Renal cortical epithelial cell (primary cell): ENCODE data around the gene SRPK2. TPM values are rescaled to one million over a fixed set of nuclear protein-coding genes. Genes with fewer than 3 reads are reported as not detected.

ENCODE experiments used
- DNase-seq: peaks from one replicate; pipeline ENCODE4 v3.0.0-alpha.2; 2011; ENCODE audit warnings: low read depth
- total RNA-seq: library from RNA; depleted of rRNA; stranded (reverse); fragments of >200 nt; gene quantifications from 2 replicates; pipeline ENCODE4 v1.2.3, GENCODE V29; 2014

The SRPK2 gene
- total RNA-seq, 1 donor from 2014 or later, result 79.5 TPM

DNA sequence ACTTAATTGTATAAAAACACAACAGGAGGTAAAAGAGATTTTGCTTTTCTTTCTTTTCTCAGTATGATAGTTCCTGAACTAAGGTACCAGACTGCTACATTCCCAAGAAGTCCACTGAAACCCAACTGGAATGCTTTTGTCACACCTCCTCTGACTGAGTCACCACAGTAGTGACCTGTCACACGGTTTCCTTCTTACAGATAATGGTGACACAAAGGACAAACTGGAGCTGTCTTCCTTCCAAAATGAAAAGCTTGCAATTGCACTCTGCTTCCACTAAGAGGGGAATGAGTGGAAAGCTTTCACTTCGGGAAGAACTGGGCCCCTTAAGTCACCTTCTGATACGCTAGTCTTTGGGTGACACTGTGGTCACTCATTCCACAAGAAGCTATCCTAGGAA, 252.5 kb downstream of the SRPK2 start:
- DNase-seq, result no peak

DNA sequence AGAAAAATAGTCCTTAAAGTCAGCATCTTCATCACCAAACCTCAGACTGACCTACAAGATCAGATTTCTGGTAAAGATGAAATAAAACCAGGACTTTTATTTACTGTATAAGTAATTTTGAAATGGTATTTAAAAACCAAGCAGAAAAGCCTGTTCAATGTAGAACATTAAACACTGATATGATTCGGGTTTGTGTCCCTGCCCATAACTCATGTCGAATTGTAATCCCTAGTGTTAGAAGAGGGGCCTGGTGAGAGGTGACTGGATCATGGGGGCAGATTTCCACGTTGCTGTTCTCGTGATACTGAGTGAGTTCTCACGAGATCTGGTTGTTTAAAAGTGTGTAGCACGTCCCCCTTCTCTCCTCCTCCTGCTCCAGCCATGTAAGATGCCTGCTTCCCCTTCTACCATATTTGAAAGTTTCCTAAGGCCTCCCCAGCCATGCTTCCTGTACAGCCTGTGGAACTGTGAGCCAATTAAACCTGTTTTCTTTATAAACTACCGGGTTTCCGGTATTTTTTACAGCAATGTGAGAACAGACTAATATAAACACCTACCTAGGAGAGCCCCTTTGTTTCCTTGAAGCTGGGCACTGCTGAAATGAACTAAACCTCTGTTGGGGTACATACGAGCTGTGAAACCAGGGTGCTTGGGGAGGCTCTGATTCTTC, 254.6 kb downstream of the SRPK2 start:
- no peak for DNase-seq

DNA sequence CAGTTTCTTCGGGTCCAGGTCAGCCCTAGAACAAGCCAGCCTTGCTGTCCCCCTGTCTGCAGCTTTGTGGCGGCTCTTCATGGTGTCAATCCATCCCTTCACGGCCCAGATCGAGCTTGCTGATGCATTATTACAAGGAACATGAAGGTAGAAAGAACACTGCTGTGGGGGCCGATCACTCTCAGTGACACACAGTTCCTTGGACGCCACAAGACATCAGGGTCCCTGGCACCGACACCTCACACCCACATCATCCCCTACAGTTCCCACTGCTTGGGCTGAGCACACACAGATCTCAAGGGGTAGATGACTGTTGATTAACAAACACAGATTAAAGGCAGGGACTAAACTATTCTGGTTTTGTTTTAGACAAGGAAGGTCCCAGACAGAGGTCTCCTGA, 255.4 kb downstream of the SRPK2 start:
- DNase-seq, result no peak

DNA sequence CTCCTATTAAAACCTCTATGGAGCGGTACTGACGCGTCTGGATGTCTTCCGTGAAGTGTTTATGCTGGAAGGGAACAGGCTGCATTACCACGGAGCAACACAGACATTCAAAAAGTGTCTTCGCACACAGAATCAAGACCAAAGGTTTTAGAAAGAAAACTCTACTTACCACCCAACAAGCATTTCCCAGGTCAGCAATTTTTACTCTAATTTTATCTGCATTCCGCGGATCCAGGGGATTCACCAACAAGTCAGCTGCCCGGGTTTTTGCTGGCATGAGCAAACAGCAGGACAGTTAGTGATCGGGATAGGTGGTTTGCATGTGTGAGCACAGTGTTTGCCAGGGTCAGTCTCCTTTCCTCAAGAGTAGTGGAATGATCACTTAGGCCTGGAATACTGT, 255.9 kb downstream of the SRPK2 start:
- no peak for DNase-seq

DNA sequence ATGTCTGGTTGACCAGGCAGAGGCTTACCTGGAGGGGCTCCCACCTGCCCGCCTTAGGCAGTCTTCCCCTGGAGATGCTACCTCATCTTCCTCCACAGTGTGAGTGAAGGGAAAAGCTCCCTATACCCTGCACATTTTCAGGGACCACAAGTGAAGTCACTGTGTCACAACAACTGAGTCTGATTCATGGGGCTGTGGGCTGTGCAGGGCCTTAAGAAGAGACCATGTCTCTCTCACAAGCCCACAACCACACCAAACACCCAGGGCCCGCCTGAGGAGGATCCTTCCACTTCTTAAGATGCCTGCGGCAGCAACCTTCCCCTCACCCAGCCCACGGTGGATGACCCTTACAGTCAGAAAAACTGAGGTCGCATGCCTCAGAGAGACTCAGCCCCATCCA, 256.4 kb downstream of the SRPK2 start:
- DNase-seq, result no peak

DNA sequence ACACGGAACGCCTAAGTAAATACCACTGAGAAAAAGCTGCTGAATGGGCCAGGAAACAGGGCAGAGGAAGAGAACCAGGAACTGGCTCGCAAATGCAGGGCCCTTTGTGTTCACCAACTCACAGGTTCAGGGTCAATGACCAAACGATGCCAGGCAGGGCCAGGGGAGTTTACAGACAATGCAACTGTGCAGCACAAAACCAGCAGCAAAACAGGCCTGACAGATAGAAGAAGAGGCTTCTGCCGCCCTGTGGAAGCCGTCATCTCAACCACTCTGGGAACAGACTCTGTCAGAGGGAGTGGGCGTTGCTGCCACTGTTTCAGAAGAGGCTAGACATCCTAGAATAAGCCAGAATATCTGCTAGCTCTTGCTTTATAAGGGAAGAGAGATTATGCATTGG, 256.8 kb downstream of the SRPK2 start:
- DNase-seq, result peak; percentile 66

DNA sequence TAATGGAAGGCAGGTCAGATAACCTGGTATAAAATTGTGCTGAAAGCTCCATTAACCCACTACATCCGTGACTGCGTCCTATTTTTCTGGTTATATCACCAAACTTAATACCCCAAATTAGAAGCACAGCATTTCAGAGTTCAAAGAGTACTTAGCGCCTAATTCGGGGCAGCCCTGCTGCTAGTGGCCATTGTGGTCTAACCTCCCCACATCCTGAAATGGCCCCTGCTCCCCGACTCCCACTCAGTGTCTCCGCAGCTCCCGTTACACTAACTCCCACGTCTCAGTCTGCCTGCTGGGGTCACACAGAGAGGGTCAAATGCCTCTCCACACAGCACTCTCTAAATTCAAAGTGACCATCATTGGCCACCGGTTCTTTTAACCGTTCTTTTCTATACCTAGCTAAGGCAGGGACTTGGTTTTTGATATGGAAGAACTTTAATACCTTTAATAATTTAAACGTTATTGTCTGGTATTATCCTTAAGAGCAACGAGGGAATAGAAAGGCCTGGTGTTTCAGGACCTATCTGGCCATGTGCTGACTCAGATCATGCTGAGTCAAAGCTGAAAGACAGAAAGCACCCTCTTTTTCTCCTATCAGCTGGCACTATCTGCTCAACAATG, 257.6 kb downstream of the SRPK2 start:
- DNase-seq, result peak; percentile 41

DNA sequence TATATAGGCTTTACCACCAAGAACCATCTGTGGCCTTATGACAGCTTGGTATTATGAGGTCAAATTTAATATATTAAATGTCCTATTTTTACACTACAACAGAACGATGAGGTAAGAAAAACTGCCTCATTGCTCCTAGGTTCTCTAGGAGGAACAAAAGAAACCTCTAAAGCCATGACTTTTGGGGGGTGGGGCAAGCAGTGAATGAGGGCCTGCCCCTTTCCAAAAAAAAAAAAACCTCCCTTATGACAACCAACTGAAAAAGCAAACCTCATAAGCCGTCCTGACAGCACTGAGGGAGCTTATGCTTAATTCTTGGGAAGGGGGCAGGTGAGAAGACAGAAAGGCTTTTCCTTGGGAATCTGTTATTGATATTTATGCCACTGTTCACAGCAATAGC, 258.1 kb downstream of the SRPK2 start:
- no peak for DNase-seq

DNA sequence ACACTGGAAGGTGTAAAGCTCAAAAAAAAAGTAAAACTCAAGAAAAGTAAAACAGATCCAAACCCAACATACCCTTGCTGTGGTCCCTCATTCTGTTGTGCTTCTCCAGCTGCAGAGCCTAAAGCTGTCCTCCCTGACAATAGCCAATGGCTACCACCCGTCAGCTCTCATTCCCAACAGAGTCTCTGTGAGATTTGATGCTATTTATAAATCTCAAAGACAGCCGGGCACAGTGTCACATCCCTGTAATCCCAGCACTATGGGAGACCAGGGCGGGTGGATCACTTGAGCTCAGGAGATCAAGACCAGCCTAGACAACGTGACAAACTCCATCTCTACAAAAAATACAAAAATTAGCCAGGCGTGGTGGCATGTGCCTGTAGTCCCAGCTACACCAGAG, 258.7 kb downstream of the SRPK2 start:
- DNase-seq, result no peak

DNA sequence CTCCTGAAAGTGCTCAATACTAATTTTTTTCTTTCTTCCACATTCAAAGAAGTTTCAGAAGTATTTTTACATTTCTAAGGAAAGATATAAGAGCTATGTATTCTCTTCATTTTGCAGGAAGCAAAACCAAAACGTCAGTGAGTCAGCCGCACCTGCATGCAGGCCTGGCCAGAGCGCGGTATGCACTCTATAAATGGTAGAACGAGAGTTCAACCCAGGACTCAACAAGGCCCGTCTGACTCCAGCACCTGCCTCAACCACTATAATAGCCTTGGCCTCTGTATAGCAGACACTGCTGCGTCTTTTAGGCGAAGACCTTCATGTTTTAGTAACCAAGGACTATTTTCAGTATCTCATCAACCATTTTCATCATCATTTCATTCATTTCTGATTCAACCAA, 261.5 kb downstream of the SRPK2 start:
- DNase-seq, result no peak

DNA sequence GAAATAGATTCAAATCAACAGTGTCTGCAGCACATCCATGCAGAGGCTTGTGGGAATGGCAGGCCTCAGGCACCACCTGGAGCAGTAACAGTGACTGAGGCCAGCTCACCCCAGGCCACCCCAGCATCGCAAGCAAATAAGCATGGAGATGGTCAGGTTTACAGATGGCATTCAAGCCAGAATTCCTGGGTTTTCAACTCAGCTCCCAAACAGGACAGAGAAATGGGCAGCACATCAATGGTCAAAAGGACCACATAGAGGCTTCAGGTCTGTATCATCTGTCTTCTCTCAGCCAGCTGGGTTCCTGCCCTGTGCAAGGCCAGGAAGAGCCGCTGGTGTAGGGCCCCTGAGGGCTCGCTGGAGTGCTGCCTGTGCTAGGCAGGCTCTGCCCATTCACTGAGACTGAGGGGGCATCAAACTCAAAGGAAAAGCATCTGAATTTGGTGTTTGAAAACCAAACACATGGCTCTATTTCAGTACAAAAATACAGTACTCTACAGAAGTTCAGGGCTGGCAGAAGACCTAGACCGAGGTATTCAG, 262.2 kb downstream of the SRPK2 start:
- no peak for DNase-seq

DNA sequence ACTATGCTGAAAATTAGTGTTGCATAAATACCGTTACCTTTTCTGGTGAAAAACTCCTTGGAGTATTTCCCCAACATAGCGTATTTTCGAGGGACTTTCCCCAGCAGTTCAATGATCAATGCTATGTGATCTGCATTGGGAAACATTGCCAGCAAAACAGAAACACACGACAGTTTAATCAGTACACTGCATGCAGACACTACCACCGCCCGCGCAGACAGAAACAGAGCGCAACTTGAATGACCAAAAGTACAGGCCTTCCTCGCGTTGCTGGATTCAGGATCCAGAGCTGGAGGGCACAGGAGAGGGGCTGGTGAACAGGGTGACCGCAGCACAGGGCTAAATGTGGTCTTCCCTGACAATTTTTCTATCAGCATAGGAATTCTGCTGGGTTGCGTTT, 263.0 kb downstream of the SRPK2 start:
- DNase-seq, result no peak

DNA sequence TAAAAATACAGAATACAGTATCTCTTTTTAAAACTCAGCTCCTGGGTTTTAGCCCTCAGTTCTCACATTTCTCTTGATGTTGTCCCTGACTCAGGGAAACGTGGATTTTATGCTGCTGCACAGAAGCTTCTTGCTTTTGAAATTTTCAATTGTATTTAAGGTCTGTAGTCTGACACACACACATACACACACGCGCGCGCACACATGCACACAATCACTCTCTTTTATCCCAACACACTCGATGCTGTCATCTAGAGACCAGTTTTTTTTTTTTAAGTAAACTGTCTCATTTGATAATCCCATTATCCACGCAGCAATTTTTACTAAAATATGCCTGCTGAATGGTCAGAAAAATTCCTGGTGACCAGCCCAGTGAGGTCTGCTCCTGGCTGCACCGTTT, 266.1 kb downstream of the SRPK2 start:
- no peak for DNase-seq

DNA sequence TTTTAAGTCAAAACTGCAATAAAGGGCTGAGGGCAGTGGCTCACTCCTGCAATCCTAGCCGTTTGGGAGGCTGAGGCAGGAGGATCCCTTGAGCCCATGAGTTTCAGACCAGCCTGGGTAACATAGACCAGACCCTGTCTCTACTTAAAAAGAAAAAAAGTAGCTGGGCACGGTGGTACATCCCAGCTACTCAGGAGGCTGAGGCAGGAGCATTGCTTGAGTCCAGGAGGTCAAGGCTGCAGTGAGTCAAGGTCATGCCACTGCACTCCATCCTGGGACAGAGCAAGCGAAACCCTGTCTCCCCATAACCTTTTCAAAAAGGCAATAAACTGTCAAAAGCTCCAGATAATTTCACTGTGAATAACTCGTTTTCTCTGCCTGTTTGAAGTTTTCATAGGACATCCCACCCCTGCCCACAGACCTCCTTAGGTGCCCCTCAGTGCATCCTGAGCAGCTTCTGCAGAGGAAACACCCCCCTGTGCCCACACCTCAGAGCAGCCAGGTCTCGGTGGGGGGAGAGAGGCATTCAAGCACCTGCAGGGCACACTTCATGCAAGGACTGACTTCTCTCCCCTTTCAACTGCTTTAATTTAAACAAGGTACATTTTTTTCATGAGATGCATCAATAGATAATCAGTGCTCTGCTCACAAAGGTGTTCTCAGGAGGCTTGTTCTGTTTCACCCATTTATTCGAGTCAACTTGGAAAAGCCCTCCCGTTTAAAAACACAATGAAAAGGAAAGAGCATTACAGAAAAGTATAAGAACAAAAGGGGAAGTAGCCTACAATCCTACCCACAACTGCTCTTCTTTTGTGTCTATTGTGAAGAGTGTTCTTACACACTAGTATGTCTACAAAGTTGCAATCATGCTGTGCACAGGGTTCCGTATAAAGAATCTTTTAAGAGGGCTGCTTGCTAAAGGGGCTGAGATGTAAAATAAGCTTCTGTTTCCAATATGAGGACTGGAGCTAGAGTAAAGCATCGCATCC, 269.8 kb downstream of the SRPK2 start:
- no peak for DNase-seq

DNA sequence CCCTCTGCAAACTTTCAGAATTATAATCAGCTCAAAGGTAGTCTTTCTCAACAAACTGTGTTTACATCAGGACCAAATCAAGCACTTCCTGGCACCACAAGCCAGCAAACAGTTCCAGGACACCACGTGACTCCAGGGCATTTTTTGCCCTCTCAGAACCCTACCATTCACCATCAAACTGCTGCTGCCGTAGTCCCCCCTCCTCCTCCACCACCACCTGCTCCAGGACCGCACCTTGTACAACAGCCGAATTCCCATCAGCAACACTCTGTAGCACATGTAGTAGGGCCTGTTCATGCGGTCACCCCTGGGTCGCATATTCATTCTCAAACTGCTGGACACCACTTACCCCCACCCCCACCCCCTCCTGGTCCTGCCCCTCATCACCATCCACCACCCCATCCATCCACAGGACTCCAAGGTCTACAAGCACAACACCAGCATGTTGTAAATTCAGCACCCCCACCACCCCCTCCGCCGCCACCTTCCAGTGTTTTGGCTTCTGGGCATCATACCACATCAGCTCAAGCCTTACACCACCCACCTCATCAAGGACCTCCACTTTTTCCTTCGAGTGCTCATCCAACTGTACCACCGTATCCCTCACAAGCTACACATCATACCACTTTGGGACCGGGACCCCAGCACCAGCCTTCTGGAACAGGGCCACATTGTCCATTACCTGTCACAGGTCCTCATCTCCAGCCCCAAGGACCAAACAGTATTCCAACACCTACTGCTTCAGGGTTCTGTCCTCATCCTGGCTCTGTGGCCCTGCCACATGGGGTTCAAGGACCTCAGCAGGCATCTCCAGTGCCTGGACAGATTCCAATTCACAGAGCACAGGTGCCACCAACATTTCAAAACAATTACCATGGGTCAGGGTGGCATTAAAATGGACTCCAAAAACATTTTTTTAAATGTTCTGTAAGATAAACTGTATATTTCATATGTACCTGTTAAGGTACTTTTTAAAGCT, 276.0 kb downstream of the SRPK2 start:
- no peak for DNase-seq

DNA sequence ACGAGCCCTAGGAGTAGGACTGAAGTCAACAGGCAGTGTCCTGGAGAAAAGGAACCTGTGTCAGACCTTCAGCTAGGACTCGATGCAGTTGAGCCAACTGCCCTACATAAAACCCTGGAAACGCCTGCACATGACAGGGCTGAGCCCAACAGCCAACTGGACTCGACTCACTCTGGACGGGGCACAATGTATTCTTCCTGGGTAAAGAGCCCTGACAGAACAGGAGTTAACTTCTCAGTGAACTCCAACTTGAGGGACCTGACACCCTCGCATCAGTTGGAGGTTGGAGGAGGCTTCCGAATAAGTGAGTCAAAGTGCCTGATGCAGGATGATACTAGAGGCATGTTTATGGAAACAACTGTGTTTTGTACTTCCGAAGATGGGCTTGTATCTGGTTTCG, 281.3 kb downstream of the SRPK2 start:
- no peak for DNase-seq

DNA sequence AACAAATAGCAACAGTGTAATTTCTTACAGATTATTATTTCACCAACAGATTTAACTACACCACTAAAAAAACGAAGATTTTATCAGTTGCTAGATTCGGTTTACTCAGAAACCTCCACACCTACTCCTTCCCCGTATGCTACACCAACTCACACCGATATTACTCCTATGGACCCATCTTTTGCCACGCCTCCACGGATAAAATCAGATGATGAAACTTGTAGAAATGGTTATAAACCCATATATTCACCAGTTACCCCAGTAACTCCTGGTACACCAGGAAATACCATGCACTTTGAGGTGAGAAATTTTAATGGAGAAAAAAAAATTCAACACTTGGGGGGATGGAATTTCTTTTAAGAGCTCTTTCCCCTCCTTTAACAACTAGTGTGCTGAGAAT, 282.2 kb downstream of the SRPK2 start:
- no peak for DNase-seq

DNA sequence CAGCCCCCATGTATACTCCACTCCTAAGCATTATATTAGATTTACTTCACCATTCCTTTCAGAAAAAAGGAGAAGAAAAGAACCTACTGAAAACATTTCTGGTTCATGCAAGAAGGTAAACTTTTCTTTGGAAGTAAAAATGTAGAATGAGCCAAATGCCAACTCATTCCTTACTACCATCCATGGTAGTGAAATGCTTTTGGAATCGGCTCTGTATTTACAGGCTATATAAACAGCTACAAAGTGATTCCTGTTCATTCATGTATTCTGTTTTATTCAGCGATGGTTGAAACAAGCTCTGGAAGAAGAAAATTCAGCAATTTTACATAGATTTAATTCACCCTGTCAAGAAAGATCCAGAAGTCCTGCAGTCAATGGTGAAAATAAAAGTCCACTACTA, 283.1 kb downstream of the SRPK2 start:
- no peak for DNase-seq

DNA sequence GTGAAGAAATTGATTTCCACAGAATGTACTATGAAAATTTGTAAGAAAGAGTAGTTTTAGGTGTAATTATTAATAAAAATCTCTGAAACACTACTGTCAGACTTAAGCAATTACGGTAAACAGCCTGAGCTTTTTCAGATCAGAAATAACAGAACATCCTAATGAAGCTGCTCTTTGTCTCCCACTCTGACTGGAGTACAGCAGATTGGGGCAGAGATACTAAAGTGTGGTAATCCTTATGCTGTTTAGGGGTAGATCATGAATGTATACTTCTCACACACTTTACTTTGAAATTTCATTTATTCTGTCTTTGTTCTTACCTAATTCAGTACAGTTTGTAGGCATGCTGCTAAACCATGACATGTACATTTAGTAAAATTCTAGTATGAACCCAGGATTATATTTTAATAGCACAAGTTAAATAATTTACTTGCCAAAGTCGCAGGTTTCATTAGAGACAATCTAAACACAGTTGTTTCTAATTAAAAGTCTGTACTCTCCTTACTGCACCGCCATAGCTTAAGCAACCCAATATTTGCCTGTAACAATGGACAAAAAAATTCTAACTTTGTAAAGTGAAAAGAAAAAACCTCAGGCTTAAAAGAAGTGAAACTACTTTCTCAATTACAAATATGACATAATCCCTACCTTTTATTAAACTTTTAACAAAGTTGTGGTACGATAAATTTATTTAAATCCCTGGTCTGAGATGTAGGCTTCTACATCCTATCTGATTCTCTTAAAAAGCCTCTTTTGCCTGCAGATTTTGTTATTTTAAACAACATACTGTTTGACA, 286.0 kb downstream of the SRPK2 start:
- DNase-seq, result no peak

DNA sequence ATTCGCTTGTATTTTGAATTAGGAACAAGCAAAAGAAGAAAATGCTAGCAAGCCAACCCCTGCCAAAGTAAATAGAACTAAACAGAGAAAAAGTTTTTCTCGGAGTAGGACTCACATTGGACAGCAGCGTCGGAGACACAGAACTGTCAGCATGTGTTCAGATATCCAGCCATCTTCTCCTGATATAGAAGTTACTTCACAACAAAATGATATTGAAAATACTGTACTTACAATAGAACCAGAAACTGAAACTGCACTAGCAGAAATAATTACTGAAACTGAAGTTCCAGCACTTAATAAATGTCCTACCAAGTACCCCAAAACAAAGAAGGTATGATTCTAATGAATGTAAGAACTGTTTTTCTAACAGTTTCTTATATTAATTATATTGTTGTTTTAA, 286.9 kb downstream of the SRPK2 start:
- DNase-seq, result no peak
